Measurements from ENCODE around the gene TMEM255B.
"Not testable (repeated sequence)": the region's sequence is repeated elsewhere in the genome, so short reads cannot be mapped to it uniquely, and the experiment has no call there.

Gene TMEM255B

DNA sequence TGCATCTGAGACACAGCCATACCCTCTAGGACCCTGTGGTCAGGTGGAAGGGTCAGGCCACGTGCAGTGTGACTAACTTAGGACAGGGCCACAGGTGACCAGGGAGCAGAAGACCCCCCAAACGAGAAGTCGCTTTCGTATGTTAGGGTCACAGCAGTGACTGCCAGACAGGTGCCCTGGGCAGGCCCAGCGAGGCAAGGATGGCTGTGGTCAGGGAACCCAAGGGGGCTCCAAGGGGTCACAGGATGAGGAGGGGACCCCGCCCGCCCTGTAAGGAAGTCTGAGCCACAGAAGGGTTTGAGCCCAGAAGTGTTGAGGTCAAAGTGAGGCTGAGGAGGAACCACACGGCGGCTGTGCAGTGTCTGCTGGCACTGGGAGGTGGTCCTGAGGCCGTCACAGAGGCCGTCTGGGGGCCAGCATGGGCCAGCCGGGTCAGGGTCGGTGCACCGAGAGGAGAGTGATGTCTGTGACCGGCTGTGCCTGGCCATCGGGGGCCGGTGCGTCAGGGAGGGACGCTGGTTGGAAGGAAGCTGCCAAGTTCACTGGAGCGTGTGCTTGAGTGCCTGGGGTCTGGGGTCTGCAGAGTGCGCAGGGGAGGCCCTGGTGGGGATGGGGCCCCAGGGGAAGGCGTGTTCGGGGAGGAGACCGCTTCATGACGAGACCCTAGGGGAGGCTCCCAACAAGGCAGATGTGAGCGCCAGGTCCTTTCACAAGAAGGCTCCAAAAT lies 24.8 kb upstream of the TMEM255B start:
- FAIRE-seq (no peak), DNase-seq (ENCODE audit: insufficient read length, low spot score) (no peak)

DNA sequence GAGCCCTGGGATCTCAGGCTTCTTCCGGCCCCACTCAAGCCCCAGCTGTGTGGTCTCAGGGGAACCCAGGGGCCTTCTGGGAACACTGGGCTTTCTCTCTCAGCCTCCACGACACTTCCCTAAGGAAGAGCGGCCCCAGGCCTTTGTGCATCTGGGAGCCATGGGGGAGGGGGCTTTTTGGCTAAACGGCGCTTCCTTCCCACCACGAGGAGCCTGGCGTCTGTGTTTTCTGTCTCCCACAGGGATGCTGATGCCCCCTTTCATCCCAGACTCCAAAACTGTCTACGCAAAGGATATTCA lies 24.2 kb upstream of the TMEM255B start:
- FAIRE-seq (no peak), DNase-seq (ENCODE audit: insufficient read length, low spot score) (no peak)

DNA sequence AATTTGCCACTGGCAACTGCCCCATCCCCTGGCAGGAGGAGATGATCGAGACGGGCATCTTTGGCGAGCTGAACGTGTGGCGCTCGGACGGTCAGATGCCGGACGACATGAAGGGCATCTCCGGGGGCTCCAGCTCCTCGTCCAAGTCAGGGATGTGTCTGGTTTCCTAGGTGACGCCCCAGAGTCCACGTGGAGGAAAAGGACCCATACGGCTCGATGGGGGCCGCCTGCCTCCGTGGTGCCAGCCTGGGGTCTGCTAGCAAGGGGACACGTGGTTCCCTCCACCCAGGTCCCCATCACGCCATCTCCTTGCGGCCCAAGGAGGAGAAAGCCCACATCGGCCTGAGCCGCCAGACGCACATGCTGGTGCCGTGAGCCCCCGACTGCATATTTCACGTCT lies 23.8 kb upstream of the TMEM255B start:
- DNase-seq (ENCODE audit: insufficient read length, low spot score), result no peak
- FAIRE-seq, result no peak

DNA sequence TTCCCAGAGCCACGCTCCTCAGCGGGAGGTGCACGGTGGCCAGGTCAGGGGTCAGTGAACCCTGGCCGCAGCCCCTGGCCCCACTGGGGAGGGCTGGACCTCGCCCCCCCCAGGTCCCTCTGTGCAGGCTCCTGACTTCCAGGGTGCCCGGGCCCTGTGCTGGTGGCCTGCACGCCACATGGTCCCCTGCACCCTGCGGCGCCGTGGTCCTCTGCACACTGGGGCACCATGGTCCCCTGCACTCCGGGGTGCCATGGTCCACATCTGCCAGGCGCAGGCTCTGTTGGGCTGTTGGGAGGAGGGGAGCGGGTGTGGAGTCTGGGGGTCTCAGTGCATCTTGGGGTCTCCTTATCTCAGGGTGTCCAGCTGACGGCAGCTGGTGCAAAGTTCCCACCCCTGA lies 23.3 kb upstream of the TMEM255B start:
- FAIRE-seq, result no peak

DNA sequence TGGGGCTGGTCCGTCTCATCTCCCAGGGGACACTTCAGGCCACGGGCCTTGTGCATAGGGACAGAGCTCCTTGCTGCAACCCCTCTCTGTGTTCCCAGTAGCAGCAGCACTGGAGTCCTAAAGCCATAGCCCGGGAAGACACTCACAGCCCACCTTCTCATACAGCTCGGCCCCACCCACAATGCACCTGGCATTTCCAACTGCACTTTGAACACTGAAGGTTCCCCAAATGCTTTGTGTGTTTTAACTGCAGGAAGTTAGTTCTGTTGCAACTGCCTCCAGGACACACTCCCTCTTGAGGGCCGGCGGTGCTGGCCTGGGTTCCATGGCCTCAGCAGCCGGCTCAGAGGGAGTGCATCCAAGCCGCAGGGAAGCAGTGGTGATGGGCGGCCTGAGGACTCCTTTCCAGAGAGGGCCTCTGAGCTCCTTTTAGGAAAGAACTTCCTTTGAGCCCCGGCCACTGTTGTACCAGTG lies 22.7 kb upstream of the TMEM255B start:
- DNase-seq (ENCODE audit: insufficient read length, low spot score) (no peak), FAIRE-seq (no peak)

More for the DNA sequence above, 23.3 kb upstream of the TMEM255B start:
- no peak for DNase-seq (ENCODE audit: insufficient read length, low spot score)

DNA sequence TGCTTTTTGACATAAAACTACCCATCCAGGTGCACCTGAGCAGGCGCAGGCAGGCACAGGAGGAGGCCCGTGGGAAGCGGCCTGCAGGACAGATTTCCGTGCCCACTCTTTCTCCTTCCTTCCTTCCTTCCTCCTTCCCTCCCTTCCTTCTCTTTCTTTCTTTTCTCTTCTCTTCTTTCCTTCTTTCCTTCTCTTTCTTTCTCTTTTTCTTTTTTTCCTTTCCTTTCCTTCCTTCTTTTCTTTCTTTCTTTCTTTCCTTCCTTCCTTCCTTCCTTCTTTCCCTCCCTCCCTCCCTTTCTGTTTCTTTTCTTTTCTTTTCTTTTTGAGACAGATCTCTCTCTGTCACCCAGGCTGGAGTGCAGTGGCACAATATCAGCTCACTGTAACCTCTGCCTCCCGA lies 21.2 kb upstream of the TMEM255B start:
- FAIRE-seq, result no peak
- no peak for DNase-seq (ENCODE audit: insufficient read length, low spot score)

DNA sequence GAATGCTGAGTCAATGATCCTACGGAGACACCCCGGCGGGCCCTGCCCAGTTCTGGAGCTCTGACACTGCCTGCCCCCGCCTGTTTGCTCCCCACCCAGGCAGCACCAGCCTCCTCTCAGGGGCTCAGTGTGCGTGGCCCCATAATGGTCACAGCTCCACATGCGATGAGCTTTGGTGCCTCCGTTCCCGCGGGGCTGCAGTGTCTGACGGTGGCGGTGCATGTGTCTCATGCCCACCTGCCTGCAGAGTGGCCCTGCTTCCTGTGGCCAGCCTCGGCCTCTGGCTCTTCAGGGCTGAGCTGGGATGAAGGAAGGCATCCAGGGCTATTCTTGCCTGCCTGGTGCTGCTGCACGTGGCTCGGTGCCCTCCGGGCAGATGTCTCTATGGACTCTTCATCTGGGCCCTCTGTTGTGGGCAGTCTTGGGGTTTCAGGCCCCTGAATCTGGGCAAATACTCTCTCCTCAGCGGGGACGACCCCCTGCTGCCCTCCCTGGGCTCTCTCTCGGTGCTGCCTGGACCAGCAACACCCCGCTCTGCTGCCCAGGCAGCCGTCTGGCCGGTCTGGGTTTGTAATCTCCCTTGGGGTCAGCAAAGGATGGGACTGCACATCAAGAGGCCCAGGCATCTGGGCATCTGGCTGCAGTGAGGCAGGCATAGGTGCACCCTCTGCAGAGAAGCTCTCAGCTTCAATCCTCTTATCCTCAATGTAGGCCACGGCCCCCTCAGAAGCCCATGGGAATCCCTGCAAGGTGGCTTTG lies 19.3 kb upstream of the TMEM255B start:
- FAIRE-seq, result no peak
- DNase-seq (ENCODE audit: insufficient read length, low spot score), result no peak

DNA sequence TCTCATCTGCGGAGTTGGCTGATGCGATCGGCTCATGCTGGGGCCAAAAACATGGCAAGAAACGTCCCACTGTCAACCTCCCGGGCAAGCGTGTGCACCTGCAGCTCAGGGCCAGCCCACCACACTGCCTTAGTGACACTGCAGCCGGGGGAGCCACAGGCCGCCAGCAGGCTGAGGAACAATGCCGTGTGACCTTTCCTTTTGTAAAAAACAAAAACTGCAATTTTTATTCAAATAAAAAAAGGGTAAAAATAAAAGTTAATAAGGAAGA lies 18.8 kb upstream of the TMEM255B start:
- DNase-seq (ENCODE audit: insufficient read length, low spot score), result no peak
- FAIRE-seq, result no peak

DNA sequence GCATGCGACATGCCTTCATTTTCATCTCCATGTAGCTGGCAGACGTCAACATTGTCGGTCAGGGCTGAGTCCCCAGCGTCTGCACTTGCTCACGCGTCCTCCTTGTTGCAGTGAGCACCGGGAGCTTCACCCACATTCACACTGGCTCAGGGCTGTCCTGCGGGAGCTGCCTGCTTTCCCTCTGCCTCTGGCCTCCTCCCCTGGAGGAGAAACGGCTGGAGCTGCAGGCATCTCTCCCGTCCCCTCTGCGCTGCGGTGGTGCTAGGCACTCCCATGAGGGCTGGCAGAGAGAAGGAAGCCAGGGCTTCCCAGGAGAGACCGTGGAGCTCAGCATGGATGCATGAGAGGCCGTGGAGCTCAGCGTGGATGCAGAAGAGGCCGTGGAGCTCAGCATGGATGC lies 18.4 kb upstream of the TMEM255B start:
- no peak for FAIRE-seq
- no peak for DNase-seq (ENCODE audit: insufficient read length, low spot score)

DNA sequence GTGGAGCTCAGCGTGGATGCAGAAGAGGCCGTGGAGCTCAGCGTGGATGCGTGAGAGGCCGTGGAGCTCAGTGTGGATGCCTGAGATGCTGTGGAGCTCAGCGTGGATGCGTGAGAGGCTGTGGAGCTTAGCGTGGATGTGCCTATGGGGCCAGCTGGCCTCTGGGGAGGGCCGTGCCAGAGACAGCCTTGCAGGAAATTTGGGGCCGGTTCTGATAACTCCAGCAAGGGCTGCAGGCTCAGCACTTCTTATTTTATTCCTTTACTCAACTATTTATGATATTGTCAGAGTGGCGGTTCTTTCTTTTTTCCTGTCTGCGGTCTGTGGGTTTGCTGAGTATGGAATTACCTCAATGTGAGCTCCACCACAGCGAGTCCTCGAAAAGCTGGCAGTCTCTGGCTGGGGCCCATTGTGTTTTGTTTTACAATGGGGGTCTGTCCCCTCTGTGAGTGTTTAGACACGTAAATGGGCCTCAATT lies 17.8 kb upstream of the TMEM255B start:
- no peak for FAIRE-seq
- no peak for DNase-seq (ENCODE audit: insufficient read length, low spot score)

DNA sequence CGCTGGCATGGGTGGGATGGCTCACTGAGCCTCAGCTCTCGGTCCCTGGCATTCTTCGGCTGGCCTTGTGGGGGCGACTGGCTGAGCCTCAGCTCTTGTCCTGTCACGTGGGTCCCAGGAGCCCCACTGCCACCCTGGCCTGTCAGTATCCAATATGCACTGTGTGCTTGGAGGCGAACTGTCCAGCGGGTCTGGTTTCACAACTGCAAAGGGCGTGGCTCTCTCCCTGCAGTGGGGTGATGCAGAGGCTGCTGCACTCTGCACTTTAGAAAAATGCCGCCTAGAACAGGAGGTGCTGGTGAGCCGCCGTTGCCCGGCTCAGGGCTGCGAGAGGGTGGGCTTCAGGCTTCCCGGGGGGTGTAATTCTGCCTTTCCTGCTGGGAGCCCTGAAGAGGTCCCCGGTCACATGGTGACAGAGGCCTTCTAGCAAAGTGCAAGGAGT lies 17.0 kb upstream of the TMEM255B start:
- DNase-seq (ENCODE audit: insufficient read length, low spot score) (no peak), FAIRE-seq (no peak)

DNA sequence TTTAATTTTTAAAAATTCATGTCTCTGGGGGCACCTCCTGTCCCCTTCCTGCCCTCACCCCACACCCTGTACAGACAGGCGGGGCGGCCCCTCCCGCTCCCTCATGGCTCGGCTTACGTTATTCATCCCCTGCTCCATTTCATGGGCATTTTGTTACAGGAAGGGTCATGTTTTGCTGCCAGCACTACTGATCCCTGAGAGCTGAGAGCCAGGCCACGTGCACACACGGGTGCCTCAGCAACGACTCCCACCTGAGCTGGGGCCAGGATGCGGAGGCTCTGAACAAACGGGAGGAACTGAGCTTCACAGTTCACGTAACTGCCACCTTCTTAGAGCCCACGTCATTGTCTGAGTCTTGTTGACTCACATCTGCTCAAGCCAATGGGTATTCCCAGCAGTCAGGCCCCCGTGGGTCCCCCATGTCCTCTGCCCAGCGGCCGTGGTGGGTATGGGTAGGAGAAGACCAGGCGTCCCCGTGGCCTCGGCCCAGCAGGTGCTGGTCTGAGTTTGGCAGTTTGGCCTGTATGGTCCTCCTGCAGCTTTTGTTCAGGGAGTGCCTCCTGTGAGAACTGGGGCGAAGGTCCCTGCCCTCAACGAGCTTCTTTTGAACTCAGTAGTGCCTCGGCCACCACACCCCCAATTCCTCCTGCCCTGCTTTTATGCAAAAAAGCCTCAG lies 16.4 kb upstream of the TMEM255B start:
- no peak for DNase-seq (ENCODE audit: insufficient read length, low spot score)
- no peak for FAIRE-seq

DNA sequence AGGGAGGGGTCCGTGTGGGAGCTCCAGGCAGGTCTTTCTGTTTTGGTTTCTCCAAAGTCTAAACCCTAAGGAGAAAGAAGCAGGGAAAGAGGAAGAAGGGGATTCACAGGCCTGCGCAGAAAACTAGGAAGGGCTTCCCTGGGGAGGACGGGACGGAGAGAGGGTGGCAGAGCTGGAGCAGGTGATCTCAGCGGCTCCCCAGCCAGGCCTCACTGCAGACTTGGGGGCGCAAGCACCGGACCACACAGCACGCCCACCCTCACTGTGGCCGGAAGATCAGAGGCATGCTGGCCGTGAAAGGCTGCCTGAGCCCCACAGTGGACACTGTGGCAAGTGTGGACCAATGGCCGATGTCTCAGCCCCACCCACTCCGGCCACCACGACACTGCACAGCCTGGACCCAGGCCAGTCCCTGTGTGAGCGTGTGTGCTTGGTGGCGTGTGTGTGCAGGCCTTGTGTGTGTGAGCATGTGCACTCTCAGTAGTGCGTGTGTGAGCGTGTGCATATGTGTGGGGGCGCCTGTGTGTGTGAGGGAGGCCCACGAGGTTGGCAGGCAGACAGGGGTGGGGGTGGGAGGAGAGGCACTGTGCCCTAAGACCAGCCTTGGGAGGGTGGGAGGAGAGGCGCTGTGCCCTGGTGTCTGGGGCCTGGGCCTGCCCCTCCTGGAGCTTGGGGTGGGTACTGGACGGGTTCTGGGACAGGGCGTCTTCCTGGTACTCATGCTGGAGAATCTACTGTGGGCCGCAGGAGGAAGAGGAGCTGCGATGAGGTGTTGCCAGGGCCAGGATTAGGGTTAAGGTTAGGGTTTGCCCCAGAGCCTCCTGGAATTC lies 15.4 kb upstream of the TMEM255B start:
- DNase-seq (ENCODE audit: insufficient read length, low spot score) (no peak), FAIRE-seq (no peak)

DNA sequence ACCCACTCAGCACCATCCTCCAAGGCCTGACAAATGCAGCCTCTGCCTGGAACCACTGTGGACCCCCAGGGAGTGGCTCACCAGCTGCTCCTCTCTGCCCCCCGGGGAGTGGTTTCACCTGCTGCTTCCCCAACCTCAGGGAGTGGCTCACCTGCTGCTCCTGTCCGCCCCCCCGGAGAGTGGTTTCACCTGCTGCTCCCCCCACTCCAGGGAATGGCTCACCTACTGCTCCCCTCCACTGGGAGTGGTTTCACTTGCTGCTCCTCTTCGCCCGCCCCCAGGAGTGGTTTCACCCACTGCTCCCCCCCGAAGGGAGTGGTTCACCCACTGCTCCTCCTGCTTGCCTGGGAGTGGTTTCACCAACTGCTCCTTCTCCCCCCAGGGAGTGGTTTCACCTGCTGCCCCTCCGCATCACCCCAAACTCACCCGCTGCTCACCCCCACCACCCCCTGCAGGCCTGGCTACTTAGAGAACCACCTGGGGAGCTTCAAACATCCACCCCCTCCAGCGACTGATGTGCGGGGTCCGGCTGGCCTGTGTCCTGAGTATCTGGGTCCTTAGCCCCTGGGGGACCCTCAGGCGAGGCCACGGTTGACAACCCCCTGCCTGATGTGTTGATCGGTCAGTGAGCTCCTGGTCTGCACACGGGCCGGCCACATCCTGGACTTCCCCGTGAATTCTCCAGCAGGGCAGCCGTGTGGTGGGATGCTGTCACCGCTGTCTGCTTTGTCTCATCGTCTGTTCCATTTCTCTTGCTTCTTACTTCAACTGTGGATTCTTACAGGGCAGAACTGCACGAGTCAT lies 14.6 kb upstream of the TMEM255B start:
- DNase-seq (ENCODE audit: insufficient read length, low spot score) (no peak), FAIRE-seq (no peak)

DNA sequence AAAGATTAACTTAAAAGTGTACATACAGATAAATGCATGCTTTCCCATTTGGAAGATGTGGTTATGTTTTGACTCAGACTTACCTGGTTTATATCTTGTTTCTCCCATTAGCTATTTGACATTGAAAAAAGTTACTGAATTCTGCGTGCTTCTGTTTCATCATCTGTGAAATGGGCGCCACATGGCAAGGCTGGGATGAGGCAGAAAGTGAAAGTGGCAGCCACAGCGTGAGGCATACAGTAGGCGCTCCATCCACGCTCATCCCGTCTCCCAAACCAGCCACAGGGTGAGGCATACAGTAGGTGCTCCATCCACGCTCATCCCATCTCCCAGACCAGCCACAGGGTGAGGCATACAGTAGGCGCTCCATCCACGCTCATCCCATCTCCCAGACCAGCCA lies 14.0 kb upstream of the TMEM255B start:
- DNase-seq (ENCODE audit: insufficient read length, low spot score), result no peak
- no peak for FAIRE-seq

DNA sequence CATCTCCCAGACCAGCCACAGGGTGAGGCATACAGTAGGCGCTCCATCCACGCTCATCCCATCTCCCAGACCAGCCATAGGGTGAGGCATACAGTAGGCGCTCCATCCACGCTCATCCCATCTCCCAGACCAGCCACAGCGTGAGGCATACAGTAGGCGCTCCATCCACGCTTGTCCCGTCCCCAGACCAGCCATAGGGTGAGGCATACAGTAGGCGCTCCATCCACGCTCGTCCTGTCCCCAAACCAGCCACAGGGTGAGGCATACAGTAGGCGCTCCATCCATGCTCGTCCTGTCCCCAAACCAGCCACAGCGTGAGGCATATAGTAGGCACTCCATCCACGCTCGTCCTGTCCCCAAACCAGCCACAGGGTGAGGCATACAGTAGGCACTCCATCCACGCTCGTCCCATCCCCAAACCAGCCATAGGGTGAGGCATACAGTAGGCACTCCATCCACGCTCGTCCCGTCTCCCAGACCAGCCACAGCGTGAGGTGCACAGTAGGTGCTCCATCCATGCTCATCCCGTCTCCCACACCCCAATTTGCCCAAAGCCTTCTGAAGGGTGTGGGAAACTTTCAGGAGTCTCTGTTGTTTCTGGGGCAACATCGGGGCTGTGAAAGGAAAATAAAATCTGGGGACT lies 13.4 kb upstream of the TMEM255B start:
- FAIRE-seq; DNase-seq (ENCODE audit: insufficient read length, low spot score): not testable (repeated sequence)

DNA sequence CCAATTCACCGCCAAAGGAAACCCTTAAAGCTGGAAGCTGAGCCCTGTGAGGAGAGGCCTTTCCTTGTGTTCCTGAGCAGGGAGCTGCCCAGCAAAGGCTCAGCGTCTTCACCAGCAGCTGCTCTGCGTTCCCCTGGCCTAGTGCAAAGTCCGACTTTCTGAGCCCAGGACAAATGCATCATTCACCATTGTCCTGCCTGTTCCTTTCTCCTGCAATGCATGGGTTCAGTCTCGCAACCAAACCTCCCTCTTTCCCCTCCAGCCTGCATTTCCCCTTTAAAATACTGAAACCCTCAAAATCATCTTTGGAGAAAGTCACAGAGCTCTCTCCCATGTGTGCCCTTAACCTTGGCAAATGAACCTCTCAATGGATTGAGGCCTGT lies 12.9 kb upstream of the TMEM255B start:
- no peak for DNase-seq (ENCODE audit: insufficient read length, low spot score)
- no peak for FAIRE-seq

DNA sequence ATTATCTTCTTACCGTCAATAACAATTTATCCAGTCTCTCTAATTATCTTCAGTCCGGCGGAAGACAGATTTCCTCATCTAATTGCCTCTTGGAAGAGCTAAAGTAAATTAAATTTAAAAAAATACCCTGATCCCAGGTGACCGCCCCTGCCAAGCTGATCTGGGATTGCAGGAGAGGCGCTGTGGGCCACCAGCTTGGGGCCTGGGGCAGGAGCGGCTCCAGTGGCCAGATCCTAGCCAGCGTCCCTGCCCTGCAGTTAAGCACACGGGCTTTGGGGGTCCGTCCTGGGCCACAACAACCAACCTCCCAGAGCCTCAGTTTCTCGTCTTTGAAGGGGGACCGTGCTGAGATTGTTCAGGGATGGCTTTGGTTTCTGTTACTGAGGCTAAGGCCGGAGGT lies 12.4 kb upstream of the TMEM255B start:
- no peak for DNase-seq (ENCODE audit: insufficient read length, low spot score)
- no peak for FAIRE-seq

DNA sequence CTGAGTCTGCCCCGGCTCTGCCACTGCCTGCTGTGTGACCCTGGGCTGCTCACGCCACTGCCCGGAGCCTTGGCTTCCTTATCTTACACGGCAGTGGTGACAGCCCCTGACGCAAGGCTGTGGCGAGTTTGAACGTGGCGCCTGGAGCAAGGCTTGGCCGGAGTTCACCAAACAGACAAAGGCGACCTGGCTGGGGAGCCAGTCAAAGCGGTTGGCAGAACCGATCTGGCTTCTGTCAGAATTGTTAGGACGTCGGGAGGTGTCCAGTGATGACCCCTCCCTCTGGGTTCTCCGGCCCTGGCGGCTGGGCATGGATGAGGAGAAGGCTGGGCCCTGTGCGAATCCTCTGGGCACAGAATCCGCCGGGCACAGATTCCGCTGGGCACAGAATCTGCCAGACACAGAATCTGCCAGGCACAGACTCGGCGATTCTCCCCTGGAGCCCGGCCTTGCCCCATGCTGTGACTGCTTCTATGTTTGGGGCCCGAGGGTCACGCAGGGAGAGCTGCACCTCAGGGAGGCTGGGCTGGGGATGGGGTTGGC lies 11.7 kb upstream of the TMEM255B start:
- DNase-seq (ENCODE audit: insufficient read length, low spot score) (no peak), FAIRE-seq (no peak)

All from GM19239 (cell line).